GM23338 (cell line): ENCODE measurements around the gene FGGY.

Experiments used
- CREB1 ChIP-seq: fragments of 250-450 bp; sonication (Bioruptor Pico); IDR thresholded peaks from 2 replicates; pipeline ENCODE4 v1.5.0; 2020; ENCODE audit warnings: low read depth, mild to moderate bottlenecking, moderate library complexity
- CTCF ChIP-seq, 2 experiments: fragments of 200-600 bp in 1 of 2; sonication (generic) in 1 of 2; conservative IDR thresholded peaks; 2 replicates each; pipeline versions ENCODE4 v1.5.1 to v1.6.1; 2016 to 2017; ENCODE audit warnings: antibody characterized with exemption in 2 of 2, low read depth in 2 of 2, mild to moderate bottlenecking in 2 of 2, moderate library complexity in 1 of 2
- ETS1 ChIP-seq: IDR thresholded peaks from 2 replicates; pipeline ENCODE4 v1.6.1; 2016; ENCODE audit warnings: antibody characterized with exemption
- EZH2 ChIP-seq: fragments of 200-600 bp; sonication (generic); IDR thresholded peaks from one replicate; pipeline ENCODE4 v1.8.0; 2017; ENCODE audit warnings: antibody characterized with exemption, mild to moderate bottlenecking, low read depth; ENCODE audit not compliant: unreplicated experiment
- EZH2phosphoT487 ChIP-seq: fragments of 200-600 bp; sonication (generic); IDR thresholded peaks from one replicate; pipeline ENCODE4 v1.8.1; 2018; ENCODE audit warnings: antibody characterized with exemption; ENCODE audit not compliant: unreplicated experiment
- JUNB ChIP-seq: IDR thresholded peaks from one replicate; pipeline ENCODE4 v1.6.1; 2016; ENCODE audit warnings: antibody characterized with exemption; ENCODE audit not compliant: unreplicated experiment
- POLR2AphosphoS5 ChIP-seq: IDR thresholded peaks from 2 replicates; pipeline ENCODE4 v1.6.1; 2016; ENCODE audit warnings: antibody characterized with exemption, low read depth
- REST ChIP-seq: IDR thresholded peaks from one replicate; pipeline ENCODE4 v1.6.1; 2018; ENCODE audit warnings: antibody characterized with exemption; ENCODE audit not compliant: unreplicated experiment
- STAT1 ChIP-seq: IDR thresholded peaks from one replicate; pipeline ENCODE4 v1.6.1; 2016; ENCODE audit warnings: antibody characterized with exemption; ENCODE audit not compliant: unreplicated experiment
- ZNF331 ChIP-seq: fragments of 250-450 bp; sonication (Bioruptor Pico); IDR thresholded peaks from 2 replicates; pipeline ENCODE4 v1.5.0; 2020; ENCODE audit warnings: low read depth, mild to moderate bottlenecking, moderate library complexity
- ZNF462 ChIP-seq: fragments of 250-450 bp; sonication (Bioruptor Pico); IDR thresholded peaks from 2 replicates; pipeline ENCODE4 v1.5.0; 2020; ENCODE audit warnings: mild to moderate bottlenecking, moderate library complexity

GRCh38 chr1:59696421-59697115 is 399.7 kb downstream of the FGGY start:
- TF ChIP-seq EZH2phosphoT487 (no peak), CTCF (conservative IDR thresholded peaks at IDR 0.05; ENCODE audit: low read depth in 2 of 2) (no peak), POLR2AphosphoS5 (no peak), REST (no peak), ETS1 (no peak), ZNF462 (CRISPR knock-in tag) (no peak), CREB1 (CRISPR knock-in tag) (no peak), EZH2 (no peak), ZNF331 (CRISPR knock-in tag) (no peak), JUNB (no peak), STAT1 (no peak)
